ENCODE measurements around the gene RSPO4.

Gene RSPO4

GRCh38 chr20:940926-941325 is 61.2 kb downstream of the RSPO4 start:
- no peak for DNase-seq (ENCODE audit: low spot score)
- TF ChIP-seq CTCF (IDR thresholded peaks at IDR 0.05; ENCODE audit: extremely low read depth, missing control alignments), result no peak

GRCh38 chr20:939606-940005 is 62.5 kb downstream of the RSPO4 start:
- TF ChIP-seq CTCF (IDR thresholded peaks at IDR 0.05; ENCODE audit: extremely low read depth, missing control alignments), result no peak
- no peak for DNase-seq (ENCODE audit: low spot score)

- no peak for DNase-seq (ENCODE audit: low spot score)
- TF ChIP-seq CTCF (IDR thresholded peaks at IDR 0.05; ENCODE audit: extremely low read depth, missing control alignments), result no peak
Observed at GRCh38 chr20:934186-934840, 67.8 kb downstream of the RSPO4 start.

- TF ChIP-seq CTCF (IDR thresholded peaks at IDR 0.05; ENCODE audit: extremely low read depth, missing control alignments), result no peak
Observed at GRCh38 chr20:933029-933428, 69.1 kb downstream of the RSPO4 start.

GRCh38 chr20:931401-931800 is 70.7 kb downstream of the RSPO4 start:
- no peak for TF ChIP-seq CTCF (IDR thresholded peaks at IDR 0.05; ENCODE audit: extremely low read depth, missing control alignments)
- DNase-seq (ENCODE audit: low spot score), result no peak

More at GRCh38 chr20:933029-933428, 69.1 kb downstream of the RSPO4 start:
- DNase-seq (ENCODE audit: low spot score), result no peak

GRCh38 chr20:926670-927069 is 75.4 kb downstream of the RSPO4 start:
- DNase-seq (ENCODE audit: low spot score), result no peak
- TF ChIP-seq CTCF (IDR thresholded peaks at IDR 0.05; ENCODE audit: extremely low read depth, missing control alignments), result no peak

GRCh38 chr20:925516-925915 is 76.6 kb downstream of the RSPO4 start:
- no peak for DNase-seq (ENCODE audit: low spot score)
- no peak for TF ChIP-seq CTCF (IDR thresholded peaks at IDR 0.05; ENCODE audit: extremely low read depth, missing control alignments)
